ENCODE data around the gene TRIP12.

Gene TRIP12

GRCh38 chr2:229870903-229871656, 50.7 kb downstream of the TRIP12 start:
- TF ChIP-seq FOXP2 (optimal IDR thresholded peaks at IDR 0.05; ENCODE audit: borderline replicate concordance, extremely low read depth, extremely low read length, insufficient read depth), result no peak
- no peak for TF ChIP-seq TAF1 (IDR thresholded peaks at IDR 0.05; ENCODE audit: borderline replicate concordance, insufficient read depth, low read length)
- TF ChIP-seq REST (IDR thresholded peaks at IDR 0.05; ENCODE audit: insufficient read depth in 1 of 2, low read depth in 2 of 2, low read length in 2 of 2), result no peak
- TF ChIP-seq POLR2AphosphoS5 (IDR thresholded peaks at IDR 0.05; ENCODE audit: low read depth, low read length), result no peak
- no peak for TF ChIP-seq SIN3A (IDR thresholded peaks at IDR 0.05; ENCODE audit: borderline replicate concordance, insufficient read depth, low read length)

- TF ChIP-seq POLR2AphosphoS5 (IDR thresholded peaks at IDR 0.05; ENCODE audit: low read depth, low read length) (no peak), TAF1 (IDR thresholded peaks at IDR 0.05; ENCODE audit: borderline replicate concordance, insufficient read depth, low read length) (no peak), FOXP2 (optimal IDR thresholded peaks at IDR 0.05; ENCODE audit: borderline replicate concordance, extremely low read depth, extremely low read length, insufficient read depth) (no peak), SIN3A (IDR thresholded peaks at IDR 0.05; ENCODE audit: borderline replicate concordance, insufficient read depth, low read length) (no peak), REST (IDR thresholded peaks at IDR 0.05; ENCODE audit: insufficient read depth in 1 of 2, low read depth in 2 of 2, low read length in 2 of 2) (no peak)
Measured at GRCh38 chr2:229869226-229869625, 52.6 kb downstream of the TRIP12 start.

GRCh38 chr2:229868794-229869193, 53.0 kb downstream of the TRIP12 start:
- no peak for TF ChIP-seq TAF1 (IDR thresholded peaks at IDR 0.05; ENCODE audit: borderline replicate concordance, insufficient read depth, low read length)
- no peak for TF ChIP-seq FOXP2 (optimal IDR thresholded peaks at IDR 0.05; ENCODE audit: borderline replicate concordance, extremely low read depth, extremely low read length, insufficient read depth)
- TF ChIP-seq SIN3A (IDR thresholded peaks at IDR 0.05; ENCODE audit: borderline replicate concordance, insufficient read depth, low read length), result no peak
- no peak for TF ChIP-seq POLR2AphosphoS5 (IDR thresholded peaks at IDR 0.05; ENCODE audit: low read depth, low read length)
- no peak for TF ChIP-seq REST (IDR thresholded peaks at IDR 0.05; ENCODE audit: insufficient read depth in 1 of 2, low read depth in 2 of 2, low read length in 2 of 2)

- TF ChIP-seq SIN3A (IDR thresholded peaks at IDR 0.05; ENCODE audit: borderline replicate concordance, insufficient read depth, low read length), result no peak
- TF ChIP-seq TAF1 (IDR thresholded peaks at IDR 0.05; ENCODE audit: borderline replicate concordance, insufficient read depth, low read length), result no peak
- no peak for TF ChIP-seq REST (IDR thresholded peaks at IDR 0.05; ENCODE audit: insufficient read depth in 1 of 2, low read depth in 2 of 2, low read length in 2 of 2)
- no peak for TF ChIP-seq POLR2AphosphoS5 (IDR thresholded peaks at IDR 0.05; ENCODE audit: low read depth, low read length)
- TF ChIP-seq FOXP2 (optimal IDR thresholded peaks at IDR 0.05; ENCODE audit: borderline replicate concordance, extremely low read depth, extremely low read length, insufficient read depth), result no peak
Measured at GRCh38 chr2:229865033-229865432, 56.8 kb downstream of the TRIP12 start.

All from PFSK-1 (cell line).